Activated CD8-positive, alpha-beta memory T cell treated with anti-CD3 and anti-CD28 coated beads, Interleukin-2, amount 50 U/mL, for 1 hour (primary cell): ENCODE results near the gene GLRX.
"Not testable (repeated sequence)": the region's sequence is repeated elsewhere in the genome, so short reads cannot be mapped to it uniquely, and the experiment has no call there.

Experiments used
- DNase-seq: peaks from one replicate; pipeline ENCODE4 v3.0.0-alpha.2; 2020; ENCODE audit errors: extremely low read depth

The GLRX gene

DNA sequence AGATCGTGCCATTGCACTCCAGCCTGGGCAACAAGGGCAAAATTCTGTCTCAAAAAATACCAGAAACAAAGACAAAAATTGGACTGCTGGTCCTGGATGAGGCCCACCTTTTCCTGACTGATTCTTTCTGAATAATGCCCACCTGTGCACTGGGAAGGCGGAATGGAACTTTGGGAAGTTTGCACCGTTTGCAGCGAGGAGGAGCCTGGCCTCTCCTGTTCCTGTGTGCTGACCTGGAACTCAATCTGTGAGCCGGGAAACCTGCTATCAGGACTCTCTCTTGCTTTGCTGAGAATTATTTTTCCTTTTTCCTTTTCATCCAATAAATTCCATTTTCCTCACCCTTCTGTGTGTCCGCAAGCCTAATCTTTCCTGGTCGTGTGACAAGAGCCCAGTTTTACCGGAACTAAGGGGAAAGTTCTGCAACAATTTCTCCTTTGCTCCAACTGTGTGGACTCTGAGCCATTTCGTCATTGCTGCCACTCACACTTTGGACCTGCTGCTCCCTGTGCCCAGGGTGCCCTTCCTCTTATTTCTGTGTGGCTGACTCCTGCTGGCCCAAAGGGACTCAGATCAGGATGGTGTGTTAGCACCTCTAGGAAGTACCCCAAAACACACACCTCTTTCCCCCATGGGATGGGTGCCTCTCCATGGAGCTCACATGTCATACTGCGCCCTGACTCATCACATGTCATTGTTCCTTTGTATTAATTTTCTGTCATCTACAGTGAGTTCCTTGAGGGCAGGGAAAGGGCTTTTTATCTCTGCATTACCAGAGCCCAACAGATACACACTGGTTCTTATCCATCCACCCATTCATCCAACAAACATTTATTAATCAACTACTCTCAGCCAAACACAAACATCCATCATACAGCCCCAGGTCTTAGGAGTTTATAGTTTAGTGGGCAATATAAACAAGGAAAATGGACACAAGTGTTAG, 4.7 kb upstream of the GLRX start:
- DNase-seq: no peak

DNA sequence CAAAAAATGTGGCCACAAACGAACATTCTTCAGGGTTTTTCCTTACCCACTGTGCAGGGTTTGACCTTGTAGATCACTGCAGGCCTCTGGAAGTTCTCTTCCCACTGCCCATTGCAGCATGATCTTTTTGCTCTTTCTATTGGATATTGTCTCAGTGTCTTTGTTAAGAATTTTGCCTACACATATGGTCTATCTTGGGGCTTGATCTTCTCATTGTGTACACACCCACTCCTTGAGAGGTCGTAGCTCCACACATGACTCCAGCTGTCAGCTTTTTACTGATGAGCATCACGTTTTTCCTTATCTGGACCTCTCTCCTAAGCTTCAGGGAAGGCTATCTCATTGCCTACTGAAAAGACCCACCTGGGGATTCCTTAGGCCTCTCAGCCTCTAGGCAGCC, 3.0 kb upstream of the GLRX start:
- no peak for DNase-seq

DNA sequence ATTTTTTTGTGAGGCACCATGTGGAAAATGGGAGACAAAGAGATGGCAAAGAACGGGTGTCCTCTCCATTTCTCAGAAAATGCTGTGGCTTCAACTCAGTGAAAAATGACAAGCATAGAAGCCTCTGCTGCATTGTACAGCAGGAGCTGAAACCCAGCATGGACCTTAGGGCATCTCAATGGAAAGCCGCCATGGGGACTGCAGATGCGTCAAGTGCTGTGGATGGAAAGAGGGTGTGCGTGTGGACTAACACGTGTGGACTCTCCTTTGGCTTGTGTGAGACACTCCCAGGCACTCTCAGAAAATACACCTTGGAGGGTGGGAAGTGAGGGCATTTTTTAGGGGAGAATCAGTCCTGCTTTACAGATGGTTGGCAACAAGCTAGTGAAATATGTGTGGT, 2.2 kb upstream of the GLRX start:
- DNase-seq: no peak

DNA sequence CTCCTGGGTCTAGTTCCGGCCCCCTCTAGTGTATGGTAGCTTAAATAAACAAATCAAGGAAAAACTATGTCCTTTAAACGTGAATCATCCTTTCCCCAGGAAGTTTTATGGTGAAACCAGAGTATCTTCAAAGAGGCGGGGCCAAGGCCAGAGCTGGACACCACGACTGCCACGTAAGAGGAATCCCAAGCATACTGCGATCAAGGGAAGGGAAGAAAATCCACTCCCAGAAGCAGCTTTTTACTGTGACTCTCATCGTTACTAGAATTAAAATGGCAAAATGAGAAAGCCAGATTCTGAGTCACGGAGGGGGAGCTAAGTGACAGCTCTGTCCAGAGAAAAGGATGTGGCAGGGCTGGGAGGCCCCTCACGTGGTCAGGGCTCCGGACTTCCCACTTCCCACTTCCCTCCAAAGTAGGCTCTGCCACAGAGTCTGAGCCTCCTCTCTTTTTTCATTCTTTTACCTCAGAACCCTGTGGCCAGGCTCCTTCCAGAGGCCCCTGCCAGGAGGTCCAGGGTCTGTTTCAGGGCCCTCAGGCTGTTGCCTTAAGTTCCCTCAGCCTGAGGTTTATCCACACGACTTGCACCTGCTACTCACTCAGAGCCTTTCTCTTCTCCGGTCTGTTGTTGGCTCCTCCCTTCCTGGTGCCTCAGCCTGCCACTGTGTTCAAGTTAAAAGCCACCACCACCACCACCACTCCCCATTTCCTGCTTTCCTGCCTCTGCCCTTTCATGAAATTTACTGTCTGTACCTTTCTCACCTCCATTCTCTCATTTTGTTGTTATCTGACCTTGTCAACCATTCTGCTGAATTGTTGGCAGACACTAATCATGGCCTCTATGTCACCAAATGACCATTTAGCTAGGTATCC, 1.4 kb upstream of the GLRX start:
- no peak for DNase-seq

DNA sequence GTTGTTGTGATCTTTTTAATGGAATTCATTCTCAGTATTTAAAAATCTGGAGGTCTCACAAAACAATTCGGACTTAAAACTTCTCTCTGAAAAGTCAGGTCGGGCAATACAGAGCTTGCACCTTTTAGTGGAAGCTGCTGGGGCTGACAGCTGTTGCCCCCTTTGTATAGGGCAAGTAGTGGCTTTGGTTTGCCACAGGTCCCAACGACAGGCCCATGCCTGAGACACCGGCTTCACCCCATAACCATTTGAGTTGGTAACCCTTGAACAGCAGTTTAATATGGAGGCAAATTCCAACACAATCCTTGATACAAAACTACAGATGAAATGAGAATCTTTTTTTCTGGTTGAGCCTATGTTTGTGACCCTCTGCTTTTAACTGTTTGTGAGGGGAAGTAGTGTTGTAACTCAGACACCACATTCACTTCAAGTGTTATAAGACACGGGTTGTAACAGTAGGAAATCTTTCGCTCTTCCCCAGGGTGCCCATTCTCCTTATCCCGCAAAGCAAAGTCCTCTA, 752 bp upstream of the GLRX start:
- no peak for DNase-seq

DNA sequence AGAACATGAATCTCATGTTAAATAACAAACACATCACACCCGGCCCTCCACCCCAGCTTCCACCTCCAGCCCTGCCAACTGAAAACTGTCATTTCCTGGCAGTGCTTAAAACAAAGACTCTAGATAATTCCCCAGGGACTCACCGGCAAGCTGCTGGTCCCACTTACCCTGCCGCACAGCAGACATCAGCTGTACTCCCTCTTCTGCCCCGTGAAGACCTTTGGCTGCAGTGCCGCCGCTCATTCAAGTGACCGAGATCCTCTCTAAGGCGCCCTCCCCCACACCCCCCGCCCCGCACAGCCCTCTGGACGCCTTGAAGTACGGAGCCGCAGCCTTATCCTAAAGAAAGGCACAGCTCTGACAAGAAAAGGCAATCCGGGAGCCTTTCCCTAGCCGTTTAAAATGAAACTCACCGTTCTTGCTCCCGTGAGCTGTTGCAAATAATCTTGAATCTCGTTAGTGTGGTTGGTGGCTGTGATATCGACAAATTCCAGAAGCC, 434 bp downstream of the GLRX start:
- DNase-seq: no peak

DNA sequence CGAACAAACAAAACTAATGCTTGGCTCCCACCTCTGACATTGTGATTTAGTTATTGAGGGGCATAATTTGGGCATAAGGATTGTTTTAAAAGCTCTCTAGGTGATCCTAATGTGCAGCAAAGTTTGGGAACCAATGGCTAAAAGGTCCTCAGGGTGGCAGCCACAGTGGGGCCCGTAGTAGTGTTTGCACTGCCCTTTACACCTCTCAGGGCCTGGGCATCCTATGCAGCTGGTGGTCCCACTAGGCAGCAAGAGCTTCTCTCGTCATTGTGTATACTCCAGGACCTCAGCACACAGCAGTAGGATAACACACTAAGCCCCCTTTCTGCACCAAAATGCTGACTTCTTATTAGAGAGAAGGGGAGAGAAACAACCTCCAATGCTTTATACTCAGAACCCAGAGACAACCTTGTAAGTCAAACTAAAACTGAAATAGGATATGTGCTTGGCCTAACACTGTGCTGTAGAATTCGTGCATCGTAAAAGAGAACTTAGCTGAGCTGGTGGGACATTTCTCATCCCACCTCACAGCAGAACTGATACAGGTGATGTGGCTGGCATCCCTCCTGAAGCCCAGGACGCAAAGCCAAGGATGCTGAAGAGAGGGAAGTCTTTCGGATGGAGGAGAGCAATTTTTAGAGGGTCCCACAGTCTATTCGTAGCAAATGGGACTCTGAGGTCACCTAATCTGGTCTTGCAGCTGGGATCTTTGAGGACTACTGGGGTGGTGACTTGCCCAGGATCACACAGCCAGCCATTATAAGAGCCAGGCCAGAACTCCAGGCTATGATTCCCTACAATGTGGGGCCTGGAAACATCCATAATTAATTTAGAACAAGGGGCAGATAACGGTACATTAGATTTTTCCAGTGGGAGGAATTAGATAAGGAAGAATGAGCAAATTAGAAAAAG, 1.2 kb downstream of the GLRX start:
- no peak for DNase-seq

DNA sequence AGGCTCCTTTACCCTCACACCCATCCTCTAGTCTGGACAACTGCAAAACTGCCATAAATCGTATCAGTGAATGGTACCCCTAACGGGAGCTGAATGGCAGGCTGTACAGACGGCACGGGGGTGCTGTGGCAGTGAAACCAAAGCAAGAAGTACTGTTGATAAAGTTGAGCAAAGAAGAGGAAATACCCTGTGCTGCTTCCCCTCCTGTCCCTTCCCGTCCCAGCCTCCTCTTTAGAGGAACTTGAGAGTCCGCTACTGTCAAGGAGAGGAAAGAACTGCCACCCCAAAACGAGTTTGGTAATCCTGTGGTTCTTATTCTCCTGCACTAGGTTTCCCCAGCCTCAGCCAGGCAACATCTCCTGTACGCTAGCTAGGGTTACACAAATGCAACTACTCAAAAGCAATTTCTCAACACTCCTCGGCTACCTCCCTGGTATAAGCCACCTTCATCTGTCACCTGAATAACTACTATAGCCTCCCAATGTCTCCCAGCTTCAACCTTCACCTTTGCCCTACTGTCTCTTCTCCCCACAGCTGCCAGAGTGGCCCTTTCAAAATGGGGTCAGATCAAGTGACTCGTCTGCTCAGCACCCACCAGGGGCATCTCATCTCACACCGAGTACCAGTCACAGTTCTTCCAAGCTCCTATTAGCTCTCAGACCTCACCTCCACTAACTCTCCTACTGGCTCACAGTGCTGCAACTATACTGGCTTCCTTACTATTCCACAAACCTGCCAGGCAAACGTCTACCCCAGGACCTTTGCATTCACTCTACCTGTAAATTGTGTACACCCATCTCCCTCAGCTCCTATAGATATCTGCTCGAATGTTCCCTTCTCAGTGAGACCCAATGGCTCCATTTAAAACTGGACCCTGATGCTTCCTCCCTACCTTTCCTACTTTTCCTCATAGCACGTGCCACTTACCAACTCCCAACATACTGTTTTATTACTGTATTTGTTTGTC, 4.1 kb downstream of the GLRX start:
- no peak for DNase-seq

DNA sequence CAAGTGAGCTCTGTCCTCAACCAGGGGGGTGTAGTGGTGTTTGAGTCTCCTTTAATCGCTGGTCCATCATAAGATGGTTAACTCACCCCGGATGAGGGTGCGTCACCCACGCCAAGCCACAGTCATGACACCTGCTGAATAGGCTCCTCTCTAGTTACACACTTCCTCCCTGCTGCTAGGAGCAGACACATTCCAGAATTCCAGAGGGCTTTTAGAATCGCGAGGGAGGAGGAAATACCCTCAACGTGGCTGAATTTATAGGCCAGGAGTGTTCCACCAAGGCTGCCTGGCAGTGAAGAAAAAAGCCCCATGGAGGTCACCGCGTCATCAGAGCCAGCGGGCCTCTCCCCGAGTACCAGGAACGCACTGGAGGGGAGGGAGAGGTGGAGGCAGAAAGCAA, 5.1 kb downstream of the GLRX start:
- no peak for DNase-seq

DNA sequence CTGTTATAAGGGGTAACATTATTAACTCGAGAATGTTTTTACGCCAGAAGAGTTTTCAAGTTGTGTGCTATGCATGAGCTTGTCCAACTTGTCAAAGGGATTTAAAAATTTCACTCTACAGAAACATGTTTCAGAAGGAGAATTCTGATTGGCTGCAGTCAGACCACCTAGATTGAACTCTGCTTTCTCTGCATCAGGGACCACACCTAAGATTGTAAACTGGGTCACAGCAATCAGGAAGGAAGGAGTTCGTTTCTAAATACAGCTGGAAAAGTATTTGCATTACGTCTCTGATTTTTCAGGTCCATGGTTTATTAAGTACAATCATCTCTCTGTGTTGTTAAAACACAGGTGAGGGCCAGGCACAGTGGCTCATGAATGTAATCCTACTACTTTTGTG, 5.8 kb downstream of the GLRX start:
- no peak for DNase-seq

DNA sequence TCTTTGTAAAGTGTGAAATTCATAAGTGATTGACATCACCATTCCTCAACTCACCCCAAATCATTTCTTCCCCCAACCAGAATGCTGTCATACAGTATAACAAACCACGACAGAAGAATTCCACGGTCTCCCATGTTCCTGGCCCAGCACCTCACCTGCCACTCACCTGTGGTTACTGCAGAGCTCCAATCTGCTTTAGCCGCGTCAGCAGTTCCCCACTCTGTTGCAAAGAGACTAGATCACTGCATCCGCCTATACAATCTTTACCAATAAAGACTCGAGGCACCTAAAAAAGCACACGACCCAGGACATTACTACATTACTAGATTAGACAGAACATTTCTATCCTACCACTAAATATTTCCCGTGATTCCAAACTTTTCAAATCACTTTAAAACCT, 6.2 kb downstream of the GLRX start:
- no peak for DNase-seq

DNA sequence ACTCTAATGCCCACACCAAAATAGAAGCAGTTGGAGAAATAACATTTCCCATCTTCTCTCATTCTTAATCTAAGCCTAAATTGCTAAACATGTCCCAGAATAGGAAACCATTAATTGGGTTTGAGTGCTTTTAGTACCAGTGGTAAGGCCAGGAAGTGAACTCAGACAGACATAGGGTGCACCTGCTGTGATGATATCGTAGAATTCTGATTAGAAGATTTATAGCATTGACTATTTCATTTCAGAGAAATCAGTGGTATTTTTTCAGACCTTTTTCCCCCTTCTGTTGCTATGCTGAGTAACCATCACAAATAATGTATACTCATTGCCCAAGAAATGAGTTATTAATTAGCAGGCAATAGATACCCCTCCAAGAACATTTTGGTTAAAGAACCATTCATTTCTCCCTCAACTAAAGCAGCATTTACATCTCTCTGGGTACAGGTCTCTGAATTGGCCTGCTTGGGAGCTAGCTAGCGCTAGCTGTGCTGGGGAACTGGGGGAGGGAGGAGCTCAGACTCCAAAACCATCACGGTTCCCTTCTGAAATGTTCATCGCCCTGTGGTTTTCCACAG, 7.3 kb downstream of the GLRX start:
- no peak for DNase-seq

DNA sequence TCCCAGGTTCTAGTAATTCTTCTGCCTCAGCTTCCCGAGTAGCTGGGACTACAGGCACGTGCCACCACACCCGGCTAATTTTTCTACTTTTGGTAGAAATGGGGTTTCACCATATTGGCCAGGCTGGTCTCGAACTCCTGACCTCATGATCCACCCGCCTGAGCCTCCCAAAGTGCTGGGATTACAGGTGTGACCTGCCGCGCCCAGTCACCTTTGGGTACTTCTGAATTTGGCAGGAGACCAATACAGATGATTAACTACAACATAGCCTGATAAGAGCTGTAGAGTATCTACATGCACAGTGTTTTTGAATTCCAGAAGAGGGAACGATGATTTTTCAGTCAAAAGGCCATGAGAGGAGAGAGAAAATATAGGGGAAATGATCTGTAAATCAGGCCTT, 9.5 kb downstream of the GLRX start:
- not testable (repeated sequence) for DNase-seq

DNA sequence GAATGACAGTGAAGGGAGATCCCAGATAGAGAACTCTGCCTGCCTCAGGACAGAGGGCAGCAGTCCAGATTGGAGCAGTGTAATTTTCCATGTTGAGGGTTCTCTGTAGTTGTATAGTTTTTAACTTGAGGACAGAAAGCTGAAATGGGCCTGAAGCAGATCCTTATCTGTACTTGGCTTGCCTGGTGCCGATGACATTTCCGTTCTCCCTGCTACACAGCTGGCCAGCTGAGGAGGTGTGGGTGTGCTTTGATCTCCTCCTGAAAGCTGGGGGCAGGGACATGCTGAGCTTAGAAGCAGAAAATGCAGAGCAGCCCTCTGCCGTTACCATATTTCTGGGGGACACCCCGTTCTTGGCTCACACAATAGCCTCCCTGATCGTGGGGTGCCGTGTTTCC, 10.5 kb downstream of the GLRX start:
- DNase-seq: no peak

DNA sequence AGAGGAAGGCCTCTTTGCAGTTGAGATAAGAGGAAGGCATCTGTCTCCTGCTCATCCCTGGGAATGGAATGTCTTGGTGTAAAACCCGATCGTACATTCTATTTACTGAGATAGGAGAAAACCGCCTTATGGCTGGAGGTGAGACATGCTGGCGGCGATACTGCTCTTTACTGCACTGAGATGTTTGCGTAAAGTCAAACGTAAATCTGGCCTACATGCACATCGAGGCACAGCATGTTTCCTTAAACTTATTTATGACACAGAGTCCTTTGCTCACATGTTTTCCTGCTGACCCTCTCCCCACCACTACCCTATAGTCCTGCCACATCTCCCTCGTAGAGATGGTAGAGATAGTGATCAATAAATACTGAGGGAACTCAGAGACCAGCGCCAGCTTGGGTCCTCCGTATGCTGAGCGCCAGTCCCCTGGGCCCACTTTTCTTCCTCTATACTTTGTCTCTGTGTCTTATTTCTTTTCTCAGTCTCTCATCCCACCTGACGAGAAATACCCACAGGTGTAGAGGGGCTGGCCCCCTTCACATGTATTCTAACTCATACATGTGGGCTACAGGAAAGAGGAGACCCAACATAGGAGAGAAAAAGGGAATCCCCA, 11.0 kb downstream of the GLRX start:
- not testable (repeated sequence) for DNase-seq

DNA sequence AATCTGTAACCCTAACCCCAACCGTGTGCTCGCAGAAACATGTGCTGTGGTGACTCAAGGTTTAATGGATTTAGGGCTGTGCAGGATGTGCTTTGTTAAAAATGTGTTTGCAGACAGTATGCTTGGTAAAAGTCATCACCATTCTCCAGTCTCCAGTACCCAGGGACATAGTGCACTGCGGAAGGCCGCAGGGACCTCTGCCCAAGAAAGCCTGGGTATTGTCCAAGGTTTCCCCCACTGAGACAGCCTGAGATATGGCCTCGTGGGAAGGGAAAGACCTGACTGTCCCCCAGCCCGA, 11.5 kb downstream of the GLRX start:
- not testable (repeated sequence) for DNase-seq

DNA sequence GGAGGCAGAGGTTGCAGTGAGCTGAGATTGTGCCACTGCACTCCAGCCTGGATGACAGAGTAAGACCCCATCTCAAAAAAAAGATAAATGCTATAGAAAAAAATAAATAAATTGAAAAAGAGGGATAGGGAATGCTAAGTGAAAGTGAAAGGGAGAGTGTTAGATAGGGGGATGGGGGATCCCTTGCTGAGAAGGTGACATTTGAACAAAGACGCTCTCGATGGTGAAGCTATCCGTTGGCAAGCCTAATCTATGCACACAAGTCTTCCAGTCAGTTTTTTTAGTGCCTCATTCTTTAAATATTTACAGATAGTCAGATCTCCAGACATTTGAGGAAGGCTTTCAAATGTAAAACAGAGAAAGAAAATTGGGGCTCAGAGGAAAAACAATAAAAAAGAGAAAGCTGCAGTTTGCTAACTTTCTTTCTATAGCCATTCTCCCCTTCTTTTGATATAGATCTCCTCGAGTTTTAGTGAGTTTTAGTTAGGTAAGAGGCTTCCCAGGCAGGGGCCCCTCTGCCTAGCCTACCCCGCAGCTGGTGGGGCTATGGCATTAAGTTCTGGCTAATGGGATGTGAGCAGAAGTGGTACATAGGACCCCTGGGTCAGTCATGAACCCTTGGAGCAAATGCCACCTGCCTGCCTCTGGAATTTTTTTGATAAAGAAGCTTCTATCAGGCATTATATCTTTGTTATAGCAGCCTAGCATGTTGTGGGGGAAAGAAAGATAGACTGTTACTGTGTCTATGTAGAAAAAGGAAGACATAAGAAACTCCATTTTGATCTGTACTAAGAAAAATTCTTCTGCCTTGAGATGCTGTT, 12.0 kb downstream of the GLRX start:
- DNase-seq: no peak

DNA sequence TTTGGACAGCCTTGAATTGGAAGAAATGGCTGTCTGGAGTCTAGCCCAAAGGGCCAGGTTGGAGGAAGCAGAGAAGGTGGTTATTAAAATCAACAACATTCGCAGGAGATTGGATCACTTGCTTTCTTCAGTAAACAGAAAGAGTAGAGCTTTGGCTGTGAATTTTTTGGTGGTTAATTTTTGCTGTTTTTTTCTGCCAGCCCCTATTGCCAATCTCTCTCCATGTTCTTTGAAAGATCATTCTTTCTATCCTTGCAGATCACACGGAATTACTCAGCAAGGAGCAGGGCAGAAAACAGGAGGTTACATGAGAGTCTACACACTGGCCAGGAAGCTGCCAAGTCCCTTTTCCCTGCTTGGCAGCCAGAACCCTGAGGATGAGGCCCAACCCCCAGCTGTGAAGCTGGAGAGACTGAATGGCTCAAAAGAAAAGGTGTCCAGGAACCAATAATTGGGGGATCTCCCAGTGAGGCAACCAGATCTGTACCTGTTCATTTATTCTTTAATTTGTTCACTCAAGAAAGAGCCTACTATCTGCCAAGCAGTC, 13.0 kb downstream of the GLRX start:
- DNase-seq: no peak
